H9 (cell line): Measurements from ENCODE around the gene TLR8. TPM values are rescaled to one million over a fixed set of nuclear protein-coding genes. Genes with fewer than 3 reads are reported as not detected.

Source experiments
- DNase-seq: peaks from one replicate; pipeline ENCODE4 v3.0.0-alpha.2; 2017
- H2AFZ ChIP-seq: one replicate; pipeline ENCODE4 v1.6.1; 2013; ENCODE audit warnings: mild to moderate bottlenecking, low read length, control low read depth, moderate library complexity
- H2AK5ac ChIP-seq: 2 replicates; pipeline ENCODE4 v1.6.1; 2013; ENCODE audit warnings: low read length, control low read depth, mixed read lengths; ENCODE audit not compliant: insufficient read length
- H2BK120ac ChIP-seq: one replicate; pipeline ENCODE4 v1.6.1; 2013; ENCODE audit warnings: low read depth, mild to moderate bottlenecking, low read length, control low read depth, inconsistent platforms; ENCODE audit not compliant: poor library complexity, severe bottlenecking
- H2BK12ac ChIP-seq: 2 replicates; pipeline ENCODE4 v1.6.1; 2013; ENCODE audit warnings: low read length, control low read depth, mixed read lengths, low read depth; ENCODE audit not compliant: insufficient read length
- H2BK15ac ChIP-seq: 2 replicates; pipeline ENCODE4 v1.6.1; 2013; ENCODE audit warnings: low read depth, low read length, control low read depth
- H2BK20ac ChIP-seq: one replicate; pipeline ENCODE4 v1.6.1; 2013; ENCODE audit warnings: low read depth, mild to moderate bottlenecking, low read length, control low read depth, inconsistent platforms; ENCODE audit not compliant: poor library complexity, severe bottlenecking
- H2BK5ac ChIP-seq: 2 replicates; pipeline ENCODE4 v1.6.1; 2013; ENCODE audit warnings: low read length, control low read depth, mixed read lengths; ENCODE audit not compliant: insufficient read length
- H3K14ac ChIP-seq: 2 replicates; pipeline ENCODE4 v1.6.1; 2013; ENCODE audit warnings: low read length, control low read depth; ENCODE audit not compliant: insufficient read depth
- H3K18ac ChIP-seq: 2 replicates; pipeline ENCODE4 v1.6.1; 2013; ENCODE audit warnings: low read depth, mild to moderate bottlenecking, mixed read lengths, low read length, control low read depth; ENCODE audit not compliant: insufficient read length
- H3K23ac ChIP-seq: 2 replicates; pipeline ENCODE4 v1.6.1; 2013; ENCODE audit warnings: low read length, control low read depth, mixed read lengths, low read depth; ENCODE audit not compliant: insufficient read length
- H3K23me2 ChIP-seq: 2 replicates; pipeline ENCODE4 v1.6.1; 2013; ENCODE audit warnings: low read depth, mild to moderate bottlenecking, mixed read lengths, low read length, control low read depth; ENCODE audit not compliant: insufficient read length, poor library complexity, severe bottlenecking
- H3K27ac ChIP-seq: 2 replicates; pipeline ENCODE4 v1.5.1; 2013; ENCODE audit warnings: low read length, control low read depth, mixed read lengths, low read depth; ENCODE audit not compliant: insufficient read length
- H3K27me3 ChIP-seq: 2 replicates; pipeline ENCODE4 v1.6.1; 2013; ENCODE audit warnings: low read length, control low read depth, inconsistent platforms; ENCODE audit not compliant: insufficient read depth
- H3K4ac ChIP-seq: 2 replicates; pipeline ENCODE4 v1.6.1; 2013; ENCODE audit warnings: low read depth, mild to moderate bottlenecking, control low read depth, inconsistent platforms, low read length, moderate library complexity
- H3K4me1 ChIP-seq: 2 replicates; pipeline ENCODE4 v1.6.1; 2013; ENCODE audit warnings: low read length, control low read depth, inconsistent platforms; ENCODE audit not compliant: insufficient read depth
- H3K4me2 ChIP-seq: 2 replicates; pipeline ENCODE4 v1.6.1; 2013; ENCODE audit warnings: low read length, control low read depth, mixed read lengths; ENCODE audit not compliant: insufficient read length, insufficient read depth
- H3K56ac ChIP-seq: 2 replicates; pipeline ENCODE4 v1.6.1; 2013; ENCODE audit warnings: low read depth, mild to moderate bottlenecking, mixed read lengths, low read length, control low read depth; ENCODE audit not compliant: insufficient read length
- H3K79me1 ChIP-seq: 2 replicates; pipeline ENCODE4 v1.6.1; 2013; ENCODE audit warnings: low read depth, mild to moderate bottlenecking, moderate library complexity, low read length, control low read depth, inconsistent platforms; ENCODE audit not compliant: insufficient read depth, poor library complexity, severe bottlenecking
- H3K79me2 ChIP-seq: 2 replicates; pipeline ENCODE4 v1.6.1; 2013; ENCODE audit warnings: low read length, control low read depth, inconsistent platforms; ENCODE audit not compliant: insufficient read depth
- H3K9ac ChIP-seq: 2 replicates; pipeline ENCODE4 v1.6.1; 2013; ENCODE audit warnings: low read length, control low read depth, mixed read lengths; ENCODE audit not compliant: insufficient read length; ENCODE audit errors: extremely low read depth
- H3K9me3 ChIP-seq: one replicate; pipeline ENCODE4 v1.6.1; 2013; ENCODE audit warnings: low read depth, low read length, inconsistent platforms; ENCODE audit not compliant: control insufficient read depth
- H3T11ph ChIP-seq: one replicate; pipeline ENCODE4 v1.6.1; 2013; ENCODE audit warnings: mild to moderate bottlenecking, low read length, control low read depth, inconsistent platforms
- H4K20me1 ChIP-seq: one replicate; pipeline ENCODE4 v1.6.1; 2013; ENCODE audit not compliant: control insufficient read depth, insufficient read length, insufficient read depth
- H4K5ac ChIP-seq: 2 replicates; pipeline ENCODE4 v1.6.1; 2013; ENCODE audit warnings: low read depth, mild to moderate bottlenecking, mixed read lengths, low read length, control low read depth; ENCODE audit not compliant: insufficient read length
- H4K8ac ChIP-seq: replicated peaks from 2 replicates; pipeline ENCODE4 v1.6.1; 2013; ENCODE audit warnings: low read length, control low read depth, mixed read lengths, low read depth; ENCODE audit not compliant: insufficient read length
- H4K91ac ChIP-seq: 2 replicates; pipeline ENCODE4 v1.6.1; 2013; ENCODE audit warnings: low read depth, mild to moderate bottlenecking, moderate library complexity, mixed read lengths, low read length, control low read depth; ENCODE audit not compliant: insufficient read length
- H3K27ac Mint-ChIP-seq, 3 experiments: 2 replicates in 2 of 3; 3 replicates in 1 of 3; pipeline ENCODE4 v1.8.0; 2020 to 2021; ENCODE audit warnings: mixed read lengths in 3 of 3, mild to moderate bottlenecking in 1 of 3, moderate library complexity in 1 of 3
- H3K27me3 Mint-ChIP-seq: 2 replicates; pipeline ENCODE4 v1.8.0; 2021; ENCODE audit warnings: low read depth, mild to moderate bottlenecking, moderate library complexity, mixed read lengths
- H3K36me3 Mint-ChIP-seq, 3 experiments: 2 replicates in 2 of 3; 3 replicates in 1 of 3; pipeline ENCODE4 v1.8.0; 2020 to 2021; ENCODE audit warnings: low read depth in 3 of 3, mixed read lengths in 3 of 3; ENCODE audit not compliant: insufficient read depth in 1 of 3
- H3K4me1 Mint-ChIP-seq, 2 experiments: 2 replicates each; pipeline ENCODE4 v1.8.0; 2020; ENCODE audit warnings: mixed read lengths in 2 of 2
- H3K4me3 Mint-ChIP-seq, 2 experiments: 2 replicates in 1 of 2; 3 replicates in 1 of 2; pipeline ENCODE4 v1.8.0; 2020 to 2021; ENCODE audit warnings: mild to moderate bottlenecking in 2 of 2, mixed read lengths in 2 of 2, moderate library complexity in 1 of 2
- H3K9me3 Mint-ChIP-seq, 2 experiments: 2 replicates in 1 of 2; 3 replicates in 1 of 2; pipeline ENCODE4 v1.8.0; 2020; ENCODE audit warnings: mild to moderate bottlenecking in 2 of 2, mixed read lengths in 2 of 2, moderate library complexity in 1 of 2
- WGBS: extraction: QIAGEN DNeasy Blood & Tissue Kit; methylation state at CpG from one replicate; pipeline ENCODE4 v1.1.7; 2013; ENCODE audit warnings: missing lambda C conversion rate, low lambda C conversion rate, mixed read lengths; ENCODE audit not compliant: insufficient read length; ENCODE audit errors: extremely low coverage; 5-methylcytosine and 5-hydroxymethylcytosine counted together
- total RNA-seq: library from RNA; stranded (reverse); gene quantifications from 2 replicates; pipeline ENCODE4 v1.2.1, GENCODE V29; 2021
- TF ChIP-seq, protein P1 (sequence below): fragments of 200-600 bp; sonication (generic); conservative IDR thresholded peaks from 3 replicates; pipeline ENCODE4 v1.8.0; 2021; ENCODE audit warnings: antibody characterized with exemption, mild to moderate bottlenecking

Gene TLR8
- total RNA-seq, 1 experiment from 2014 or later, result not detected

DNA sequence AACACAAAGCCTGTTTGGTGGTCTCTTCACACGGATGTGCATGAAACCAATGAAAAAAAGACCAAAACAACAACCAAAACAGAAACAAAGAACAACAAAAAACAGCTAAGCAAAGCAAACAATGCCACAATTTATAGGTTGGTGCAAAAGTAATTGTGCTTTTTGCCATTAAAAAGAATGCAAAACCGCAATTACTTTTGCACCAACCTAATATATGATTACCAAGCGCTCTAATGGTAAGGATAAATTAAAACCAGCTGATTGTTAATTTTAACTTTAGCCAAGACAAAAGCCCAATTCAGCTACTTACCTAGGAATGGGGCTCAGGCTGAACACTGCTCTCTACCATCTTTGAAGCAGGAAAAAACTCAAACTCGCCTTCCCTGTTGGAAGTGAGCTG lies 39.1 kb downstream of the TLR8 start:
- WGBS, result no CpG with 5 or more reads among the region's 4 CpGs
- no peak overlapping the region for H3T11ph ChIP-seq
- H3K14ac ChIP-seq, result no peak overlapping the region
- no peak overlapping the region for H2BK5ac ChIP-seq
- H4K5ac ChIP-seq, result no peak overlapping the region
- no peaks in the 10 kb centered on the region for H3K27me3 ChIP-seq
- Mint-ChIP-seq H3K4me3 (no peak overlapping the region), H3K4me1 (peaks cover 24 to 33% of the 10 kb centered on the region in 2 experiments), H3K27ac (peak overlapping the region in 2 of 3 experiments; percentile 71 to 73; a peak in 3 of 7 replicates), H3K27me3 (peaks cover under 1% of the 10 kb centered on the region), H3K36me3 (peaks cover 21 to 26% (median 24%) of the 10 kb centered on the region in 3 experiments), H3K9me3 (peaks cover 62 to 76% of the 10 kb centered on the region in 2 experiments)
- no peak overlapping the region for H2BK20ac ChIP-seq
- no peaks in the 10 kb centered on the region for H3K23me2 ChIP-seq
- no peak overlapping the region for H2AK5ac ChIP-seq
- H3K4ac ChIP-seq, result no peak overlapping the region
- no peak overlapping the region for H2BK12ac ChIP-seq
- no peak overlapping the region for H4K91ac ChIP-seq
- no peak for DNase-seq
- no peak overlapping the region for H2AFZ ChIP-seq
- no peak overlapping the region for H3K4me2 ChIP-seq
- no peak overlapping the region for H3K23ac ChIP-seq
- no peaks in the 10 kb centered on the region for H3K9me3 ChIP-seq
- no peak overlapping the region for H3K18ac ChIP-seq
- H2BK15ac ChIP-seq, result no peak overlapping the region
- H3K56ac ChIP-seq, result no peak overlapping the region
- no peak overlapping the region for H2BK120ac ChIP-seq
- H3K4me1 ChIP-seq, result peaks cover 4% of the 10 kb centered on the region; the same call in 1 of the 2 replicates
- H4K8ac ChIP-seq, result no peak overlapping the region
- no peaks in the 10 kb centered on the region for H4K20me1 ChIP-seq
- no peaks in the 10 kb centered on the region for H3K79me1 ChIP-seq
- H3K79me2 ChIP-seq, result no peaks in the 10 kb centered on the region
- TF ChIP-seq, protein P1, sequence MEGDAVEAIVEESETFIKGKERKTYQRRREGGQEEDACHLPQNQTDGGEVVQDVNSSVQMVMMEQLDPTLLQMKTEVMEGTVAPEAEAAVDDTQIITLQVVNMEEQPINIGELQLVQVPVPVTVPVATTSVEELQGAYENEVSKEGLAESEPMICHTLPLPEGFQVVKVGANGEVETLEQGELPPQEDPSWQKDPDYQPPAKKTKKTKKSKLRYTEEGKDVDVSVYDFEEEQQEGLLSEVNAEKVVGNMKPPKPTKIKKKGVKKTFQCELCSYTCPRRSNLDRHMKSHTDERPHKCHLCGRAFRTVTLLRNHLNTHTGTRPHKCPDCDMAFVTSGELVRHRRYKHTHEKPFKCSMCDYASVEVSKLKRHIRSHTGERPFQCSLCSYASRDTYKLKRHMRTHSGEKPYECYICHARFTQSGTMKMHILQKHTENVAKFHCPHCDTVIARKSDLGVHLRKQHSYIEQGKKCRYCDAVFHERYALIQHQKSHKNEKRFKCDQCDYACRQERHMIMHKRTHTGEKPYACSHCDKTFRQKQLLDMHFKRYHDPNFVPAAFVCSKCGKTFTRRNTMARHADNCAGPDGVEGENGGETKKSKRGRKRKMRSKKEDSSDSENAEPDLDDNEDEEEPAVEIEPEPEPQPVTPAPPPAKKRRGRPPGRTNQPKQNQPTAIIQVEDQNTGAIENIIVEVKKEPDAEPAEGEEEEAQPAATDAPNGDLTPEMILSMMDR, result no peak
- H3K27ac ChIP-seq, result no peak overlapping the region
- H3K9ac ChIP-seq, result no peak overlapping the region
